Mucosa of descending colon (tissue), 3 donors: ENCODE data around the gene MUTYH. TPM values are rescaled to one million over a fixed set of nuclear protein-coding genes. Genes with fewer than 3 reads are reported as not detected.

ENCODE experiments used
- ATAC-seq: fragments of 200-7000 bp; cut with Tn5 transposase; one replicate; pipeline ENCODE4 v1.9.1; 2020; ENCODE audit warnings: mild to moderate bottlenecking, moderate library complexity
- DNase-seq, 3 donors: peaks; one replicate each; pipeline ENCODE4 v3.0.0-alpha.2; 2020
- H3K36me3 ChIP-seq: fragments of 200-600 bp; one replicate; pipeline ENCODE4 v1.8.0; 2021; ENCODE audit warnings: low read depth, mild to moderate bottlenecking
- H3K4me1 ChIP-seq: fragments of 200-600 bp; one replicate; pipeline ENCODE4 v1.8.0; 2021; ENCODE audit warnings: low read depth, mild to moderate bottlenecking
- H3K4me3 ChIP-seq: fragments of 200-600 bp; one replicate; pipeline ENCODE4 v1.8.0; 2021; ENCODE audit warnings: mild to moderate bottlenecking
- H3K9me3 ChIP-seq: fragments of 200-600 bp; one replicate; pipeline ENCODE4 v1.8.0; 2021; ENCODE audit warnings: mild to moderate bottlenecking
- intact Hi-C, 2 donors: fragments of 100-400 bp; cut with DNase I in 1 of 2; cut with micrococcal nuclease in 1 of 2; formaldehyde crosslinking; loops; one replicate each; pipeline versions ENCODE4 v1.11.0 to v1.11.1; 2022; cut with DNase I, micrococcal nuclease
- total RNA-seq, 3 donors: library from RNA; stranded (reverse); fragmentation: NEBNext Ultra II Directional in 2 of 3; extraction: Animal tissue kit (Norgen Biotek cat#: 25700) in 2 of 3; gene quantifications; one replicate each; pipeline versions ENCODE4 v1.2.1 to v1.2.4, GENCODE V29; 2021 to 2023
- TF ChIP-seq, protein P1 (sequence below): fragments of 200-600 bp; IDR thresholded peaks from one replicate; pipeline ENCODE4 v1.8.0; 2022; ENCODE audit warnings: antibody characterized with exemption, mild to moderate bottlenecking
- donor health status: DM: no; HTN: no; CAD: no; lungs with moderate emphysema.
- donor health status: DM: no; HTN: no; CAD: no.
- donor health status: DM: no; HTN: yes; CAD: no.

The MUTYH gene
- total RNA-seq, 3 donors from 2014 or later: 30.0 to 43.1 (median 35.8) TPM

DNA sequence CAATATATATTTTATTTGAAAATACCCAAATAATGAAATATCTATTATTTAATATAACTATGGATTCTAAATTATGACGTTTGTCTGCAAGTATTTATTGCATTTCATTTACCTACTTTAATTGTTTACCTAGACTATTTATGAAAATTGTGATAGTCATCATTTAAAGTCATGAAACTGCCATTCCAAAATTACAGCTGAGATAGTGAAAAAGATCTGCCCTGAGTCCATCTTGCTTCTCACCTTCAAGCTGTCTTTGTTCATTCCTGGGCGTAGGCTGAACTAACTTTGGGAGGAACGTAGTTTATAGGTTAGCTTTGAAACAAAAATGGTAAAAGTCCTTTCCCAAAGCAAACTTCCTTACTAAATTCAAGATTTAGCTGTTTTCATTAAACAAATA, 26.0 kb downstream of the MUTYH start:
- DNase-seq: no peak
- intact Hi-C loops: no loop called here
- TF ChIP-seq, protein P1, sequence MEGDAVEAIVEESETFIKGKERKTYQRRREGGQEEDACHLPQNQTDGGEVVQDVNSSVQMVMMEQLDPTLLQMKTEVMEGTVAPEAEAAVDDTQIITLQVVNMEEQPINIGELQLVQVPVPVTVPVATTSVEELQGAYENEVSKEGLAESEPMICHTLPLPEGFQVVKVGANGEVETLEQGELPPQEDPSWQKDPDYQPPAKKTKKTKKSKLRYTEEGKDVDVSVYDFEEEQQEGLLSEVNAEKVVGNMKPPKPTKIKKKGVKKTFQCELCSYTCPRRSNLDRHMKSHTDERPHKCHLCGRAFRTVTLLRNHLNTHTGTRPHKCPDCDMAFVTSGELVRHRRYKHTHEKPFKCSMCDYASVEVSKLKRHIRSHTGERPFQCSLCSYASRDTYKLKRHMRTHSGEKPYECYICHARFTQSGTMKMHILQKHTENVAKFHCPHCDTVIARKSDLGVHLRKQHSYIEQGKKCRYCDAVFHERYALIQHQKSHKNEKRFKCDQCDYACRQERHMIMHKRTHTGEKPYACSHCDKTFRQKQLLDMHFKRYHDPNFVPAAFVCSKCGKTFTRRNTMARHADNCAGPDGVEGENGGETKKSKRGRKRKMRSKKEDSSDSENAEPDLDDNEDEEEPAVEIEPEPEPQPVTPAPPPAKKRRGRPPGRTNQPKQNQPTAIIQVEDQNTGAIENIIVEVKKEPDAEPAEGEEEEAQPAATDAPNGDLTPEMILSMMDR: no peak
- Histone ChIP-seq H3K4me3 (no peak overlapping the region), H3K9me3 (no peaks in the 10 kb centered on the region), H3K4me1 (no peaks in the 10 kb centered on the region), H3K36me3 (no peaks in the 10 kb centered on the region)
- ATAC-seq: no peak

DNA sequence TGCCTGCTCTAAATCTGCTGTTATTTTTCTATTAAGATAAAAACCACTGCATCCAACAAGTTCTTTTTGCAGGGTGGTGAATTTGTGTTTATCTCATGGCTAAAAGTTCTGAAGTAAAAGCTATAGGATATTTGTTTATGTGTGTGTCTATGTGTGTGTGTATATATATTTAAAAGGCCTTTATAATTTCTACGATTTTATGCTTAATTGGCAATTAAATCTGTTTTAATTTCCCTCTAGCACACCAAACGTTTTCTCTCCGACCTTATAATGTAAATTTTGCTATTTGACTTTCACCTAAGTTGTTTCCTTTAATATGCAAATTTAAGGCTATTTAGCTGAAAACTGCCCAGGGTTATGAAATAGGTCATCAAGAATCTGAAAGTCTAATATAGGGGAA, 33.3 kb downstream of the MUTYH start:
- DNase-seq: no peak
- Histone ChIP-seq H3K36me3 (no peaks in the 10 kb centered on the region), H3K4me3 (no peak overlapping the region), H3K9me3 (no peaks in the 10 kb centered on the region), H3K4me1 (peaks cover 11% of the 10 kb centered on the region)
- no peak for ATAC-seq
- TF ChIP-seq, protein P1: no peak
- intact Hi-C loops: no loop called here

DNA sequence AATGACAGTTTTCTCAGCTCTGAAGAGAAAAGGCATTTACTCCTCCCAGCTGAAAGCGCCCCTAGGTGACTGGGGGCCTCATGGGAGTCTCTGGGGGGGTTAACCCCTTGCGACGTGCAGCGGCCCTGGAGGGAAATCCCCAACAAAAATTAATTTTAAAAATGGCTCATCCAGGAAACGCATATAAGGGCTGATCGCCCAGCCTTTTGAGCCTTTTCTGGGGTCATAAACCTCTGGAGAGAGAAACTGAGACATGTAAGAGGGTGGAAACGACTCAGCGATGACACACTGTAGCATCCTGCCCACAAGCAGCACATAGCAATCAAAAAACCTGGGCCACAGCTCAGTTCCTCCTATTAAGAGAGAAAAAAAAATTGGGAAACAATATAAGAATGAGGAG, 33.9 kb downstream of the MUTYH start:
- no peaks in the 10 kb centered on the region for H3K36me3 ChIP-seq
- DNase-seq: no peak
- H3K4me1 ChIP-seq: peaks cover 11% of the 10 kb centered on the region
- intact Hi-C loops: no loop called here
- no peak overlapping the region for H3K4me3 ChIP-seq
- TF ChIP-seq, protein P1: no peak
- H3K9me3 ChIP-seq: no peaks in the 10 kb centered on the region
- ATAC-seq: no peak

DNA sequence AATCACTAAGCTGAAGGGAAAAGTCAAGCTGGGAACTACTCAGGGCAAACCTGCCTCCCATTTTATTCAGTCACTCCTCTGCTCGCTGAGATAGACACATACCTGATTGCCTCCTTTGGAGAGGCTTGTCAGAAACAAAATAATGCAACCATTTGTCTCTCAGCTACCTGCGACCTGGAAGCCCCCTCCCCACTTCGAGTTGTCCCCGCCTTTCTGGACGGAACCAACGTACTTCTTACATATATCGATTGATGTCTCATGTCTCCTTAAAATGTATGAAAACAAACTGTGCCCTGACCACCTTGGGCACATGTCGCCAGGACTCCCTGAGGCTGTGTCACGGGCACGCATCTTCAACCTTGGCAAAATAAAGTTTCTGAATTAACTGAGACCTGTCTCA, 35.0 kb downstream of the MUTYH start:
- Histone ChIP-seq H3K4me3 (no peak overlapping the region), H3K9me3 (no peaks in the 10 kb centered on the region), H3K36me3 (no peaks in the 10 kb centered on the region), H3K4me1 (peaks cover 11% of the 10 kb centered on the region)
- DNase-seq: no peak
- intact Hi-C loops: no loop called here
- TF ChIP-seq, protein P1: no peak
- ATAC-seq: no peak

DNA sequence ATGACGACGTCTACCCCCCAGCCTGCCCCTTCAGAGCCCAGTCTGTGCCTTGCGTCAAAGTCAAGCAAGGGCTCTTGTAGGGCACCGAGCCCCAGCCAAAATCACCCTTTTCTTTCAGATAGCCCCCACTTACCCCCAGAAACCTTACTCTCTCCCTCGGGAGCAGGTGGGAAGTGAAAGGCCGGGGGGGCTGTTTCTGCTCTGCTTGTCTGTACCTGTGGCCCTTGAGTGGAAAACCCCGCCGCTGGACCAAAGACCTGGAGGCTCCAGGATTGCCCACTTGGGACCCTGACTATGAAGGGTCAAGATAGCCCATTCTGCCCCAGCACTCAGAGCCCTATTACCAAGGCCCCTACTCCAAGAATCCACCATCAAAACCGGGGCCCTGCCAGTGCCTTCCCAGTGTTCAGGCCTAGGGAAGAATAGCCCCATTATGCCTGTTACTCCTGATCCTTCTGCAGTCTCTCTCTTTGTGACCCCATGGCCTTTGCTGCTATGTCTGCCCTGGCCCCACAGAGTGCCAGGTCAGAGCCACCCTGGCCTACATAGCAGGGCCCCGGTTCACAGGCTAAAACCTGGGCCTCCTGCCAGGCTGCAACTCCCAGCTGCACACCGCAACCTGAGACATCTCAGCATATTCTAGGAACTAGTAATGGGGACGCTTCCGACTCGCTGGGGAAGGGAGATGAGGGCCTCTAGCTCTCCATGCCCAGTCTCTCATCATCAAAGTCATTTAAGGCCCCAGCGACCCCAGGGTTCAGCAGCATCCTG, 35.7 kb downstream of the MUTYH start:
- no peaks in the 10 kb centered on the region for H3K9me3 ChIP-seq
- TF ChIP-seq, protein P1: no peak
- peaks cover 11% of the 10 kb centered on the region for H3K4me1 ChIP-seq
- ATAC-seq: peak; percentile 1
- intact Hi-C loops: loop anchor here in 1 of 2 donors (5.0 kb wide), 1 partner anchor 292 kb away; the partner anchor contains the start of genes HECTD3 and UROD
- H3K36me3 ChIP-seq: no peaks in the 10 kb centered on the region
- H3K4me3 ChIP-seq: peak overlapping the region; percentile 49
- DNase-seq: peak; percentile 54 to 67 (median 67)
